ENCODE measurements around the gene FSTL4.
"Not testable (repeated sequence)": the region's sequence is repeated elsewhere in the genome, so short reads cannot be mapped to it uniquely, and the experiment has no call there.

The FSTL4 gene

GRCh38 chr5:133398646-133399101 is 213.7 kb downstream of the FSTL4 start:
- DNase-seq = no peak

GRCh38 chr5:133397990-133398645 is 214.2 kb downstream of the FSTL4 start:
- DNase-seq = no peak

- no peak for DNase-seq
Observed at GRCh38 chr5:133397348-133397747, 215.0 kb downstream of the FSTL4 start.

GRCh38 chr5:133396814-133397213 is 215.5 kb downstream of the FSTL4 start:
- DNase-seq = no peak

GRCh38 chr5:133396187-133396741 is 216.1 kb downstream of the FSTL4 start:
- no peak for DNase-seq

- not testable (repeated sequence) for DNase-seq
Observed at GRCh38 chr5:133395207-133395606, 217.1 kb downstream of the FSTL4 start.

GRCh38 chr5:133394477-133394817 is 217.9 kb downstream of the FSTL4 start:
- DNase-seq = not testable (repeated sequence)

GRCh38 chr5:133393776-133394476 is 218.4 kb downstream of the FSTL4 start:
- no peak for DNase-seq

GRCh38 chr5:133392448-133392847 is 219.9 kb downstream of the FSTL4 start:
- DNase-seq = no peak

- no peak for DNase-seq
Observed at GRCh38 chr5:133391354-133392136, 220.8 kb downstream of the FSTL4 start.

GRCh38 chr5:133390416-133391353 is 221.7 kb downstream of the FSTL4 start:
- no peak for DNase-seq

GRCh38 chr5:133389066-133389590 is 223.2 kb downstream of the FSTL4 start:
- no peak for DNase-seq

- no peak for DNase-seq
Observed at GRCh38 chr5:133387621-133388020, 224.7 kb downstream of the FSTL4 start.

GRCh38 chr5:133387091-133387490 is 225.2 kb downstream of the FSTL4 start:
- no peak for DNase-seq

- DNase-seq = no peak
Observed at GRCh38 chr5:133386662-133387061, 225.7 kb downstream of the FSTL4 start.

- no peak for DNase-seq
Observed at GRCh38 chr5:133385346-133385745, 227.0 kb downstream of the FSTL4 start.

- DNase-seq = no peak
Observed at GRCh38 chr5:133384903-133385302, 227.4 kb downstream of the FSTL4 start.

- no peak for DNase-seq
Observed at GRCh38 chr5:133384120-133384855, 228.1 kb downstream of the FSTL4 start.

- DNase-seq = no peak
Observed at GRCh38 chr5:133383580-133383939, 228.8 kb downstream of the FSTL4 start.

- DNase-seq = no peak
Observed at GRCh38 chr5:133382661-133383579, 229.4 kb downstream of the FSTL4 start.

All from amniotic stem cell (primary cell).